Stimulated activated CD4-positive, alpha-beta T cell treated with anti-CD3 and anti-CD28 coated beads, TNF-alpha, amount 100 ng/mL, for 4 hours (primary cell): Measurements from ENCODE around the gene PLXND1.

Source experiments
- DNase-seq, 3 experiments: peaks; one replicate each; pipeline ENCODE4 v3.0.0-alpha.2; 2020; ENCODE audit warnings: low read depth in 3 of 3

The PLXND1 gene

GRCh38 chr3:129506231-129506742 lies 100.2 kb downstream of the PLXND1 start:
- no peak for DNase-seq

- no peak for DNase-seq
Observed at GRCh38 chr3:129505341-129505740, 101.1 kb downstream of the PLXND1 start.
